HUDEP-2 (cell line): ENCODE data around the gene CACNA2D3.

ENCODE experiments used
- DNase-seq, 76 experiments: peaks; one replicate each; lab custom pipeline; 2025; ENCODE audit not compliant: unreplicated experiment in 76 of 76; lab: John Stamatoyannopoulos, UW

Gene CACNA2D3

GRCh38 chr3:54856271-54856670 lies 733.9 kb downstream of the CACNA2D3 start:
- DNase-seq = no peak

- DNase-seq = no peak
Measured at GRCh38 chr3:54857343-54857742, 735.0 kb downstream of the CACNA2D3 start.

GRCh38 chr3:54858093-54858785 lies 735.9 kb downstream of the CACNA2D3 start:
- no peak for DNase-seq

GRCh38 chr3:54859184-54859583 lies 736.8 kb downstream of the CACNA2D3 start:
- DNase-seq = no peak

- no peak for DNase-seq
Measured at GRCh38 chr3:54861248-54862067, 739.1 kb downstream of the CACNA2D3 start.

GRCh38 chr3:54862526-54862925 lies 740.2 kb downstream of the CACNA2D3 start:
- DNase-seq = no peak

- DNase-seq = no peak
Measured at GRCh38 chr3:54863366-54863765, 741.0 kb downstream of the CACNA2D3 start.

GRCh38 chr3:54863786-54864185 lies 741.4 kb downstream of the CACNA2D3 start:
- no peak for DNase-seq

GRCh38 chr3:54865316-54865715 lies 743.0 kb downstream of the CACNA2D3 start:
- DNase-seq = no peak

GRCh38 chr3:54866251-54866650 lies 743.9 kb downstream of the CACNA2D3 start:
- DNase-seq = peak in 1 of 76 experiments; percentile 2

- peak in 2 of 76 experiments; percentile 1 to 14 for DNase-seq
Measured at GRCh38 chr3:54870423-54870822, 748.1 kb downstream of the CACNA2D3 start.

GRCh38 chr3:54871867-54872266 lies 749.5 kb downstream of the CACNA2D3 start:
- DNase-seq = no peak

- DNase-seq = no peak
Measured at GRCh38 chr3:54873059-54874010, 751.0 kb downstream of the CACNA2D3 start.

- DNase-seq = no peak
Measured at GRCh38 chr3:54874816-54875556, 752.6 kb downstream of the CACNA2D3 start.

- DNase-seq = no peak
Measured at GRCh38 chr3:54875596-54876268, 753.4 kb downstream of the CACNA2D3 start.

- no peak for DNase-seq
Measured at GRCh38 chr3:54876694-54877093, 754.3 kb downstream of the CACNA2D3 start.

GRCh38 chr3:54877730-54878129 lies 755.4 kb downstream of the CACNA2D3 start:
- DNase-seq = no peak

- no peak for DNase-seq
Measured at GRCh38 chr3:54878145-54878544, 755.8 kb downstream of the CACNA2D3 start.

GRCh38 chr3:54882129-54882833 lies 759.9 kb downstream of the CACNA2D3 start:
- DNase-seq = no peak
